Spinal cord (tissue), 10 donors: ENCODE measurements around the gene MTRF1. TPM values are rescaled to one million over a fixed set of nuclear protein-coding genes. Genes with fewer than 3 reads are reported as not detected.

Experiments used
- DNase-seq, 6 donors: peaks; one replicate each; pipeline versions ENCODE4 v3.0.0 to v3.0.0-alpha.2; 2013 to 2015; ENCODE audit warnings: low spot score in 6 of 6, low read depth in 4 of 6
- H3K27ac ChIP-seq: one replicate; pipeline ENCODE4 v1.5.1; 2013; ENCODE audit warnings: low read depth, low read length, control low read depth
- H3K27me3 ChIP-seq: one replicate; pipeline ENCODE4 v1.6.1; 2013; ENCODE audit warnings: low read length; ENCODE audit not compliant: control insufficient read depth, insufficient read depth
- H3K36me3 ChIP-seq: one replicate; pipeline ENCODE4 v1.6.1; 2013; ENCODE audit warnings: low read length; ENCODE audit not compliant: control insufficient read depth, insufficient read depth
- H3K4me1 ChIP-seq: one replicate; pipeline ENCODE4 v1.6.1; 2013; ENCODE audit warnings: low read length; ENCODE audit not compliant: control insufficient read depth, insufficient read depth
- H3K4me3 ChIP-seq: one replicate; pipeline ENCODE4 v1.5.1; 2013; ENCODE audit warnings: low read depth, low read length, control low read depth
- H3K9me3 ChIP-seq: one replicate; pipeline ENCODE4 v1.6.1; 2013; ENCODE audit warnings: low read length; ENCODE audit not compliant: control insufficient read depth, insufficient read depth
- WGBS: methylation state at CpG from one replicate; pipeline ENCODE4 v1.1.5; 2013; ENCODE audit warnings: missing lambda C conversion rate; ENCODE audit not compliant: insufficient coverage; 5-methylcytosine and 5-hydroxymethylcytosine counted together
- polyA plus RNA-seq, 2 donors: library from polyadenylated mRNA; unstranded; fragments of 120-200 nt; gene quantifications; one replicate each; pipeline ENCODE4 v1.2.1, GENCODE V29; 2013; ENCODE audit not compliant: insufficient read length in 2 of 2
- total RNA-seq, 2 donors: library from RNA; depleted of rRNA in 1 of 2; stranded (reverse); fragments of 120-200 nt in 1 of 2; fragments of >200 nt in 1 of 2; gene quantifications; one replicate each; pipeline versions ENCODE4 v1.2.3 to v1.2.4, GENCODE V29; 2013 to 2014
- donor health status: healthy.

The MTRF1 gene
- total and polyA plus RNA-seq, 4 donors, result 12.2 to 17.4 (median 16.1) TPM

DNA sequence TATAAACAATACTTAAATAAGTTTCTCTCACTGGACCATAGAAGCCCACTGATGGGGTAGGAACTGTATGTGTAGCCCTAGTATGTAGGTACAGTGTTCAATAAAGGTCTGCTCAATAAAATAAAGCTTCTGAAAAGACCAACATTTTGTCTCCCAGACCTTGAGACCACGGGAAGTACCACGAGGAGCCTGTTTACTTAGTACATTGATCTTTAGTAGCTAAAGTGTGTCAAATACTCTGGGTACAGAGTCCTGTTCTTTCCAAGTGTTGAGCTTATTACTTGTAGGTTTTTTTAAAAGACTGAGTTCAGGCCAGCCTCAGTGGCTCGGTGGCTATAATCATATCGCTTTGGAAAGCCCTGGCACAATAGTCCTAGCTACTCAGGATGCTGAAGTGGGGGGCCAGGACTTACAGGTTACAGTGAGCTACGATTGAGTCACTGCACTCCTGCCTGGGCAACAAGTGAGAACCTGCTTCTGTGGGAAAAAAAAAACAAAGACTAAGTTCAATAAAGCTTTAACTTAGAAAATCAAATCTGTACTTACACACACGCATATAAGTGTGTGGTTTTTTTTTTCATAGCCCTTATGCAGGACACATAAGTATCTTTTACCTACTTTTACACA is 3.4 kb downstream of the MTRF1 start:
- Histone ChIP-seq H3K4me1 (peaks cover 3% of the 10 kb centered on the region), H3K36me3 (peaks cover 7% of the 10 kb centered on the region), H3K27me3 (no peaks in the 10 kb centered on the region), H3K4me3 (no peak overlapping the region), H3K9me3 (no peaks in the 10 kb centered on the region), H3K27ac (no peak overlapping the region)
- DNase-seq, result no peak
- WGBS, result 100% methylated on average over 3 of the region's 6 CpGs

DNA sequence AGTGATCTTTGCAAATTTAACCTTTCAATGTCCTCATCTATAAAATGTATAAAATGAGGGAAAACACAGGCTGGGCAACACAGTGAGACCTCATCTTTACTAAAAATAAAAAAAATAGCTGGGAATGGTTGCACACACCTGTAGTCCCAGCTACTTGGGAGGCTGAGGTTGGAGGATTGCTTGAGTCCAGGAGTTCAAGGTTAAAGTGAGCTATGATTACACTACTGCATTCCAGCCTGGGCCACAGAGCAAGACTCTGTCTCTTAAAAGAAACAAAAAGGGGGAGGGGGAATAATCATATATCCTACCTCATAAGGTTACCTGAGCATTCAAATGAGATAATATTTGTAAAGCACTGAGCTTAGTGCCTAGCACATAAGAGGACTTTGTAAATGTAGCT is 5.8 kb downstream of the MTRF1 start:
- Histone ChIP-seq H3K36me3 (peaks cover 7% of the 10 kb centered on the region), H3K4me3 (no peak overlapping the region), H3K4me1 (peaks cover 1% of the 10 kb centered on the region), H3K27ac (no peak overlapping the region), H3K9me3 (no peaks in the 10 kb centered on the region), H3K27me3 (no peaks in the 10 kb centered on the region)
- DNase-seq, result no peak

DNA sequence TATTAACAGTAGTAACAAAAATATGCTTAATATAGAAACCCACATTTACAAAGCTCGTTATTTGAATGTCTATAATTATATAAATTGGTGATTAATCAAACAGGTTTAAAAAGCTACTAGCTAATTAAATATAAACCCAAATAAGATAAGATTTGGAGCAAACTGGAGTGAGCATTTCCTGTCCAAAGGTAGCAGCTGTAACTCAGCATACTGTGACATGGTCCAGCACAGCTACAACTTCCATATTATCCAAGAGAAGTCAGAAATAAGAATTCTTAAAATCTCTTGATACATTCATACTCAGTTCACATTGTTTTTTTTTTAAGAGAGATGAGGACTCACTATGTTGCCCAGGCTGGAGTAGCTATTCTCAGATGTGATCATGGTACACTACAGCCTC is 8.5 kb downstream of the MTRF1 start:
- H3K36me3 ChIP-seq, result peaks cover 9% of the 10 kb centered on the region
- H3K4me1 ChIP-seq, result no peaks in the 10 kb centered on the region
- WGBS, result no CpG with 5 or more reads among the region's 1 CpG
- H3K27me3 ChIP-seq, result no peaks in the 10 kb centered on the region
- no peaks in the 10 kb centered on the region for H3K9me3 ChIP-seq
- no peak overlapping the region for H3K27ac ChIP-seq
- no peak for DNase-seq
- H3K4me3 ChIP-seq, result no peak overlapping the region

DNA sequence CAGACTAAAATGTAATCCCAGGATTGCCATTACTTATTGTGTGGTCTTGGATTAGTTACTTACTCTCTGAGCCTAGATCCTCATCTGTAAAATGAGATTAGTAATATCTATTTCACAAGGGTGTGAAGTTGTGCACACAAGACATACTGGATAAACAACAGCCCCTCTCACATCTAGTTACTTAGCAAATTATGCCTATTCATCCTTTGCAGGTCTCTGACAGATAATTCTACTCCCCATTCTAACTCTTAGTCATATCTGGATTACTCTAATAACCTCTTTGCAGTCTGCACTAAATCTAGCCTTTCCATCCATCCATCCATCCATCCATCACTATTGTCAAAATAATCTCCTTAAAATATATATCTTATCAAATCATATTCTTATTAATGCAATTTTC is 12.4 kb downstream of the MTRF1 start:
- Histone ChIP-seq H3K36me3 (peaks cover 15% of the 10 kb centered on the region), H3K27ac (no peak overlapping the region), H3K4me1 (no peaks in the 10 kb centered on the region), H3K4me3 (no peak overlapping the region), H3K9me3 (no peaks in the 10 kb centered on the region), H3K27me3 (no peaks in the 10 kb centered on the region)
- no peak for DNase-seq

DNA sequence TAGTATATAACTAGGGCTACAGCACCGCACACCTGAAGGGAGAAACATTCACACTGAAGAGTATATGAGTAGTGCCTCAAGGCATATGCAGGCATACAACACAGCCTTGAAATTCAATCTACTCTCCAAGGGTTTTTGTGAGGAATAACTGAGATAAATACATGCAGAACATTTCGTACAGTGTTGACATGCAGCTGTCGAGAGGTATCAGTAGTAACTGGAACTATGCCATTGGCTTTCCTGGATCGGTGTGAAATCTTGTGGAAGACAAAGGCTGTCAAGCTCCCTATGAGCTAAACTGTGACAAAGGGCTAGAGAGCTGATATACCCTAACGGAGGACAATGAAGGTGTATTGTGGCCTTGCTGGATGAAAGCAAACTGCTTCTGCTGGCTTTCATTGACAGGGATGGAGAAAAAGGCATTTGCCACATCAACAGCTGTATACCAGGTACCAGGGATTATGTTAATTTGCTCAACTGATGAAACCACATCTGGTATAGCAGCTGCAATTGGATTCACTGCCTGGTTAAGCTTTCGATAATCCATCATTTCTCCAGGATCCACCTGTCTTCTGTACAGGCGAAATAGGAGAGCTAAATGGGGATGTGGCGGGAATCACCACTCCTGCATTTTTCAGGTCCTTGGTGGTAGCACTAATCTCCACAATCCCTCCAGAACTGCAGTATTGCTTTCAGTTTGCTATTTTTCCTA is 16.3 kb downstream of the MTRF1 start:
- H3K36me3 ChIP-seq, result peaks cover 15% of the 10 kb centered on the region
- no peaks in the 10 kb centered on the region for H3K27me3 ChIP-seq
- H3K27ac ChIP-seq, result no peak overlapping the region
- no peaks in the 10 kb centered on the region for H3K9me3 ChIP-seq
- no peak for DNase-seq
- H3K4me3 ChIP-seq, result no peak overlapping the region
- 96% methylated on average over 6 of the region's 8 CpGs for WGBS
- H3K4me1 ChIP-seq, result no peaks in the 10 kb centered on the region

DNA sequence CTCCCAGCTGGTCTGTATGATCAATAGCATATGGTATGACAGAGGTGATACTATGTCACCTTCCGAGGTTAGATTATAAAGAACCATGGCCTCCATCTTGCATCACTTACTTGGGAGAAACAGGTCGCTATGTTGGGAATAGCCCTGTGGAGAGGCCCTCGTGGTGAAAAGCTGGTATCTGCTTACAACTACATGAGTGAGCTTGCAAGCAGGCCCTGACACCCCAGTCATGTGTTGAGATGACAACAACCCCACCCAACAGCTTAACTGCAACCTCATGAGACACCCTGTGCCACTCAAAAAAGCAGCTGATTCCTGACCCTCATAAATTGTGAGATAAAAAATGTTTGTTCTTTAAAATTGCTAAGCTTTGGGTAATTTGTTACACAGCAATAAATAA is 18.8 kb downstream of the MTRF1 start:
- Histone ChIP-seq H3K27ac (no peak overlapping the region), H3K36me3 (peaks cover 11% of the 10 kb centered on the region), H3K4me1 (no peaks in the 10 kb centered on the region)

DNA sequence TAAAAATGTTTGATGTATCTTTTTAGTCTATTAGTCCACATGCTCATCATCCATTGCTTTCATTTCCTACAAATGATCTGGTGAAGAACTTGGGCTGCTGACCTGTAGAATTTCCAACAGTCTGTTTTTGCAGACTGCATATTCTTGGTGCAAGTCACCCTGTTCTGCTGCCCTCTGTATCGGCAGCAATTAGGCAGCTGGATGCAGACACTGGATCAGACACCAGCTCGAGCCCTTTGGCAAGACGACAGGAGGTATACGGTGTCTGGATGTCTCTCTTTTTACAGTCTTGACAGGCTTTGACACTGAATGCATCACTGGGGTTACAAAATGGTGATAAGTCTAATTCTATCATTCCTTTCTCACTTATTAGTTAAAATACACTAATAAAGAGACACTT is 21.8 kb downstream of the MTRF1 start:
- H3K9me3 ChIP-seq, result no peaks in the 10 kb centered on the region
- H3K36me3 ChIP-seq, result peaks cover 7% of the 10 kb centered on the region
- 100% methylated on average over 1 of the region's 4 CpGs for WGBS
- H3K27ac ChIP-seq, result no peak overlapping the region
- H3K4me1 ChIP-seq, result no peaks in the 10 kb centered on the region
- no peaks in the 10 kb centered on the region for H3K27me3 ChIP-seq
- no peak for DNase-seq
- H3K4me3 ChIP-seq, result no peak overlapping the region

More for the DNA sequence above, 18.8 kb downstream of the MTRF1 start:
- H3K27me3 ChIP-seq, result no peaks in the 10 kb centered on the region
- no peak overlapping the region for H3K4me3 ChIP-seq
- no peaks in the 10 kb centered on the region for H3K9me3 ChIP-seq
- WGBS, result no CpG with 5 or more reads among the region's 3 CpGs
- DNase-seq, result no peak

DNA sequence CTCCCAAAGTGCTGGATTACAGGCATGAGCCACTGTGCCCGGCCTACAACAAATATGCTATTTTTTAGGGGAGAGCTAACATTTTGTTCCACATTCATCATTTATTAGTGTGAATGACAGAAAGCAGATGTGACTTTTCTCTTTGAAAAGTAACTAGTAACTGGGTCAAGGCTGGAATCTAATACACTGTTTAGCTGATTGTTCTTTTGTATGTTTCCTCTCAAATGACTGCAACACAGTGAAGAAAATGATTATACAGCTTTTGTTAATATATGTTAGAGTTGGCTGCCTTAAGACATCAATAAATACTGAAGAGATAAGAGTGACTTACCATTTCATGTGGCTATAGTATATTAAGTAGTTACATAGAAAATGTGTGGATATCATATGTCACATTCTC is 27.0 kb downstream of the MTRF1 start:
- no CpG with 5 or more reads among the region's 1 CpG for WGBS
- Histone ChIP-seq H3K27me3 (no peaks in the 10 kb centered on the region), H3K9me3 (no peaks in the 10 kb centered on the region), H3K4me1 (no peaks in the 10 kb centered on the region), H3K36me3 (peaks cover 9% of the 10 kb centered on the region), H3K4me3 (no peak overlapping the region), H3K27ac (no peak overlapping the region)
- DNase-seq, result no peak

DNA sequence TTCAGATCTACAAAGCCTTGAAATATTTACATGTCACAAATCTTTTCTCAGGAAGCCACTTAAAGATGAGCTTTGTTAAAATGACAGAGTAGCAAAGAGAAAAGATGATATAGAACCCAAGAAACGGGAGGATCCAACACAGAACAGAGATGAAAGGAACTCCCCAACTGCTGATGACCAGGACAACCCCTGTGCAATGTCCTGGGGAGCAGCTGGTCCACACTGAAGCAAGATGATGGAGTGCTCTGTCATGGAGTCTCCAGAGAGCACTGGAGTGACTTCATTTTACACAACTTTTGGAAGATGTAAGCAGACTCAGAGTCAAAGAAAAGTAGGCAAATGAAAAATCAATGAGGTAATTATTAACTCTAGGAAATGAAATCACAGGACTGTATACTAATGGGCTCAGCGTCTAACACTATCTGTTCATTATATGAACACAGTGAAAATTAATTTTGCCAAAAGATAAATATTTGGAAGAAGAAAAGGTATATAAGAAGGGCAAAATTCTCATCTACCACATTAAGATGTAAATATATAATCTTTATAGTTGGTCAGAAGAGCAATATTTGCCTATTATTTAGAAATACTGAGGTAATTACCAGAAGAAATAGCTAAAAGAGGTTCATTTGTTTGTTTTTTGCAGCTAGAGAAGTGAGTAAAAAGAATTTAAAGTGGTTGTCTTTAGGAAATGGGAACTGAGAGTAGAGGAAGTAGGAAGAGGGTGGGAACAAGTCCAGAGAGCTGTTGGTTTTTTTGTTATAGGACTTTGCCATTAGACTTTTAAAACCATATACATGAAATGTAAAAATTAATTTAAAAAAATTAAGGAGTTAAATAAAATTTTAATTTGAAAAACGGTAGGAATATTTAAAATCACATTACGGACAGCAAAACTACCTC is 30.5 kb downstream of the MTRF1 start:
- Histone ChIP-seq H3K4me1 (no peaks in the 10 kb centered on the region), H3K36me3 (peaks cover 6% of the 10 kb centered on the region), H3K27me3 (no peaks in the 10 kb centered on the region), H3K4me3 (no peak overlapping the region), H3K27ac (no peak overlapping the region), H3K9me3 (no peaks in the 10 kb centered on the region)
- no peak for DNase-seq
- whole genome bisulfite sequencing, result 22% methylated on average over 1 of the region's 4 CpGs
